ENCODE measurements around the gene FAM149B1.
"Not testable (repeated sequence)": the region's sequence is repeated elsewhere in the genome, so short reads cannot be mapped to it uniquely, and the experiment has no call there.

Gene FAM149B1

DNA sequence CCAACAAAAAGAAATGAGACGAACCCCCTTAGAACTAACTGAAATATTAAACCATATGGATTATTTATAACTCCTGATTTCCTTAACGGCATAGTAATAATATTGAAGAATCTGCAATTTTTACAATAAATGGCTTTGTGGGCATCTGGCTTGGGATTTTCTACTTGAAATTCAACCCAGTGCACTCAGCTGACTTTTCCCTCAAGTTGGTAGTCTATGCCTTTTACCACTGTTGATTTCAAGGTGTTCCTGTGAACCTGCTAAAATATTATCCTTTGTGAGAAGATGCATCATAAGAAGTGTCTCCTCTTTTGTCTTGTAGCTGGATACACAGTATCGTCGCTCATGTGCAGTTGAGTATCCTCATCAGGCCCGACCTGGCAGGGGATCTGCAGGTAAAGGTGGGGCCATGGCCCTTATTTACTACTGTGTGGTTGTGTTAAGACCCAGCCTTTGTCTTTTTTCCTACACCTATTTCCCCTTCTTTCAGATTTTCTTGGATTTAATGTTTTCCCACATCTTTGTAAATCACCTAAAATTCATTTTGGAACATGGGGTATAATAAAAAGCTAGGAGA is 71.2 kb downstream of the FAM149B1 start:
- no peak for DNase-seq

DNA sequence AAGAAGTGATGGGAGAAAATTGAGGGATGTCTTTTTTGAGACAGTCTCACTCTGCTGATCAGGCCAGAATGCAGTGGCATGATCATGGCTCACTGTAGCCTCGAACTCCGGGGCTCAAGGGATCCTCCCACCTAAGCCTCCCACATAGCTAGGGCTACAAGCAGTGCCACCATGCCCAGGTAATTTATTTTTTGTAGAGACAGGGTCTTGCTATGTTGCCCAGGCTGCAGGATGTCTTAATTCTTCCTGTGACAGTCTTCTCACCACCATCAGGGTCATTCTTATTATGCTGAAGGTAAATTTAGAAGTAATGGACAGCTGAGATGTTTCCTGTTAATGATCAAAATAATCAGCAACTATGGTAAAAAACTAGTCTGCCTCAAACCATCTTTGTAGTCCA is 72.0 kb downstream of the FAM149B1 start:
- DNase-seq: no peak

- no peak for DNase-seq
Observed at GRCh38 chr10:73244866-73245477, 77.1 kb downstream of the FAM149B1 start.

DNA sequence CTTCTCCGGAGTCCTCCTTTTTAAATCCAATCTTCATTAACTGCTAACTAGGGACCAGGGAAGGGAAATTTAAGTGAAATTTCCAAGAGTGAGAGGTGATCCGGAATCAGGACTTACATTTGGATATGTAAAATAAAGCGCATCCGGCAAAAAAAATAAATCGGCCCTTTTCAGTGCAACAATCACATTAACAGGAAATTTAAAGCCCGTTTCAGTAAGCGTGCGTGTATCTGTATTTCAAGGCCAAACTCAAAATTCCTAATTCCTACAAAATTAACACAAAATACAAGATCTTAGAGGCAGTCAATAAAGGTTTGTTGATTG is 78.4 kb downstream of the FAM149B1 start:
- DNase-seq: no peak

GRCh38 chr10:73246646-73247508 is 79.0 kb downstream of the FAM149B1 start, which contains the start of gene DNAJC9:
DNAJC9 (minus strand) TSS chr10:73247255; CDS start chr10:73247189, 66 bp downstream.
- DNase-seq: peak; percentile 81

- no peak for DNase-seq
Observed at GRCh38 chr10:73247509-73248258, 79.8 kb downstream of the FAM149B1 start.

- no peak for DNase-seq
Observed at GRCh38 chr10:73248259-73248724, 80.4 kb downstream of the FAM149B1 start.

- DNase-seq: no peak
Observed at GRCh38 chr10:73251683-73252444, 83.9 kb downstream of the FAM149B1 start.

GRCh38 chr10:73252445-73253224 is 84.7 kb downstream of the FAM149B1 start, which contains the start of gene MRPS16:
MRPS16 (minus strand) TSS chr10:73252644; CDS start chr10:73252482, 162 bp downstream.
- peak; percentile 68 for DNase-seq

DNA sequence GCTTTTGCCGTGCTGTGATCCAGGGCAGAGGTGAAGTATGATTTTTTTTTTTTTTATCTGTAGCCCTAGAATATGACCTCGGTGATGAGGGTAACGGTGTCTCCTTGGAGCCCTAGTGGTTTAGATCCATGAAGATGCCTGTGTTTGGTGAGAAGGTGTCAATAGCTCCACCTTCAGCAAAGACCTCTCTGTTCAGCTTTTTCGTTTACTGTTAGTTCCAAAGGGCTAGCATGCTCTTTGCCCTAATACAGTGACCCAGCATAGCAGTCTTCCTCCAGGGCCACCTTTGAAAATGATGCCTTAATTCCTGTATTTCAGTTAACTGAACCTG is 85.3 kb downstream of the FAM149B1 start:
- no peak for DNase-seq

- DNase-seq: not testable (repeated sequence)
Observed at GRCh38 chr10:73258612-73259011, 90.7 kb downstream of the FAM149B1 start.

DNA sequence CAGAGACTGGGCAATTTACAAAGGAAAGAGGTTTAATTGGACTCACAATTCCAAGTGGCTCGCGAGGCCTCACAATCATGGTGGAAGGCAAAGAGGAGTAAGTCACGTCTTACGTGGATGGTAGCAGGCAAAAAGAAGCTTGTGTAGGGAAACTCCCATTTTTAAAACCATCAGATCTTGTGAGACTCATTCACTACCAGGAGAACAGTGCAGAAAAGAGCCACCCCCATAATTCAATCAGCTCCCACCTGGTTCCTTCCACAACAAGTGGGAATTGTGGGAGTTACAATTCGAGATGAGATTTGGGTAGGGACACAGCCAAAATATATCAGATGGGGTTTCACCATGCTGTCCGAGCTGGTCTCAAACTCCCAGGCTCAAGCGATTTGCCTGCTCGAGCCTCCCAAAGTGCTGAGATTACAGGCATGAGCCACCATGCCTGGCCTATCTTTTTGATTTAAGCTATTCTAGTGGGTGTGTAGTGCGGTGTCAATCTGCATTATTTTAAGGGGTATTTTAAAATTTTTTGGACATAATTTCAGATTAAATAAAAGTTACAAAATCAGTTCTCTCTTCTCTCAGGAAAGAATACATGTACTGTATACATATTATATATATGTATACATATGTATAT is 93.6 kb downstream of the FAM149B1 start:
- no peak for DNase-seq

DNA sequence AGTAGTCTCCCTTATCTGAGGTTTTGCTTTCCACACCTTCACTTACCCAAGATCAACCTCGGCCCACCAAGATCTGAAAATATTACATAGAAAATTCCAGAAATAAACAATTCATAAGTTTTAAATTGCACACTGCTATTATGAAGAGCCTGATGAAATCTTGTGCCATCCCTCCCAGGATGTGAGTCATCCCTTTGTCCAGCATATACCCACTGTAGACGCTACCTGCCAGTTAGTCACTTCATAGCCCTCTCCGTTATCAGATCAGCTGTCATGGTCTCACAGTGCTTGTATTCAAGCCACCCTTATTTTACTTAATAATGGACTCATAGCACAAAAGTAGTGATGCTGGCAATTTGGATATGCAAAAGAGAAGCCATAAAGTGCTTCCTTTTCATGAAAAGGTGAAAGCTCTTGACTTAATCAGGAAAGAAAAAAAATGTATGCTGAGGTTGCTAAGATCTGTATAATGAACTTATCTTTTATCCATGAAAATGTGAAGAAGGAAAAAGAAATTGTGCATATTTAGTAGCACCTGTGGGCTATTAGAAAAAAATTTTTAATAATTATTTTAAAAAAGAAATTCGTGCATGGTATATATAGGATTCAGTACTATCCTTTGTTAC is 94.3 kb downstream of the FAM149B1 start:
- DNase-seq: no peak

DNA sequence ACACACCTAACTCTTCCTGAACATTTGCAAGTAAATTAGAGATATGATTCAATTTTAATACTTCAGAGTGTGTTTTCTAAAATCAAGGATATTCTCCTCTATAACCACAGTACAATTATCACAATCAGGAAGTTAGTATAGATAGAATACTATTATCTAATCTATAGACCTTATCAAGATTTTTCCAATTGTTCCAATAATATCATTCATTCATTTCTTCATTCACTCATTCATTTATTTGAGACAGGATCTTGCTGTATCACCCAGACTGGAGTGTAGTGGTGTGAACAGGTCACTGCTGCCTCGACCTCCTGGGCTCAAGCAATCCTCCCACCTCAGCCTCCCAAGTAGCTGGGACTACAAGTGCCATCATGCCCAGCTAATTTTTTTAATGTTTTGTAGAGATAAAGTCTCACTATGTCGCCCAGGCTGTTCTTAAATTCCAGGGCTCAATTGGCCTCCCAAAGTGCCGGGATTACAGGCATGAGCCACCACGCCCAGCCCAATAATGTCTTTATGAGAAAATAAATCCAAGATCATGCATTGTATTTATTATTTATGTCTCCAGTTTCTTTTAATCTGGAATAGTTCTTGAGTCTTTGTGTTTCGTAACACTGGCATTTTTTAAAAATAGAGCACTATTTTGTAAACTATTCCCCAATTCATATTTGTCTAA is 95.1 kb downstream of the FAM149B1 start:
- DNase-seq: no peak

- no peak for DNase-seq
Observed at GRCh38 chr10:73263693-73264347, 95.9 kb downstream of the FAM149B1 start.

DNA sequence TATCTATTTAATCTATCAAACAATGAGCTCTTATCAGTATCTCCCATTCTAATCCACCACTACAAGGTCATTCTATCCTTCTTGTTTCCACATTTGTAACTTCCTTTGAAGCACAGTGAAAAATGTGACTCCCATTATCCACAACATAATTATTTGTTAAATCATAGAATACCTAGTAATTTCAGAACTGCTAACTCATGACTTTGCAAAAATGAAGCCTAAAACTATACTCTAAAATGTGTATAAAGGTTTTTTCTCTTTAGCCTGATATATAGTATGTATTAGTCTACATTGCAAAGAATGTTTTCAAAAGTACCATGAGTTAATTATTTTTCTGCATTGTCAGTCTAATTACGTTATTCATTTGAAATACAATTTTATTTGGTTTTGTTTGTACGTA is 96.5 kb downstream of the FAM149B1 start:
- no peak for DNase-seq

DNA sequence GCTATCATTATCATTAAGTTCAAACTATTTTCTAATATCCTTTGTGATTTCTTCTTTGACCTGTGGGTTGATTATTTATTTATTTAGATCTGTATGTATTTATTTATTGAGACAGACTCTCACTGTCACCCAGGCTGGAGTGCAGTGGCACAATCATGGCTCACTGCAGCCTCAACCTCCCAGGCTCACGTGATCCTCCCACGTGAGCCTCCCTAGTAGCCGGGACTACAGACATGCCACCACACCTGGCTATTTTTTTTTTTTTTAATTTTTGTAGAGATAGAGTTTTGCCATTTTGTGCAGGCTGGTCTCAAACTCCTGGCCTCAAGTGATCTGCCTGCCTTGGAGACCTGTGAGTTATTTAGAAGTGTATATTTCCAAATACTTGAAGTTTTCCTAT is 113.2 kb downstream of the FAM149B1 start:
- no peak for DNase-seq

GRCh38 chr10:73287441-73287840 is 119.5 kb downstream of the FAM149B1 start:
- DNase-seq: no peak

DNA sequence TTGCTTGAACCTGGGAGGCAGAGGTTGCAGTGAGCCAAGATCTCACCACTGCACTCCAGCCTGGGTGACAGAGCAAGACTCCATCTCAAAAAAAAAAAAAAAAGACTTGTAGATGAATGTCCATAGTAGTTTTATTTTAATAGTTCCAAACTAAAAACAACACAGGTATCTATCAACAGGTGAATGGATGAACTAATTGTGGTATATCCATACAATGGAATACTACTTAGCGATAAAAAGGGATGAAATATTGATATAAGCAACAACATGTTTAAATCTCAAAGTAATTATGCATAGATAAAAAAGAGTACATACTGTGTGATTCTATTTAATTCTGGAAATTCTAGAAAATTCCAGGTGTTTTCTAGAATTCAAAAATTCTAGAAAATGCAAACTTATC is 122.0 kb downstream of the FAM149B1 start:
- DNase-seq: no peak

GRCh38 chr10:73293461-73293860 is 125.5 kb downstream of the FAM149B1 start:
- DNase-seq: no peak

Measured in NCI-H1436 treated with DMSO at 0.1 percent for 48 hours (cell line).